GM10266 (cell line): ENCODE measurements around the gene SPATA33.

Experiments used
- DNase-seq: peaks from one replicate; pipeline ENCODE4 v3.0.0; 2012; ENCODE audit errors: extremely low spot score
- TF ChIP-seq, protein P1 (sequence below): IDR thresholded peaks from 2 replicates; pipeline ENCODE4 v1.5.1; 2012; ENCODE audit warnings: mild to moderate bottlenecking, low read depth; ENCODE audit not compliant: control insufficient read depth, insufficient read depth; ENCODE audit errors: missing control alignments

The SPATA33 gene

DNA sequence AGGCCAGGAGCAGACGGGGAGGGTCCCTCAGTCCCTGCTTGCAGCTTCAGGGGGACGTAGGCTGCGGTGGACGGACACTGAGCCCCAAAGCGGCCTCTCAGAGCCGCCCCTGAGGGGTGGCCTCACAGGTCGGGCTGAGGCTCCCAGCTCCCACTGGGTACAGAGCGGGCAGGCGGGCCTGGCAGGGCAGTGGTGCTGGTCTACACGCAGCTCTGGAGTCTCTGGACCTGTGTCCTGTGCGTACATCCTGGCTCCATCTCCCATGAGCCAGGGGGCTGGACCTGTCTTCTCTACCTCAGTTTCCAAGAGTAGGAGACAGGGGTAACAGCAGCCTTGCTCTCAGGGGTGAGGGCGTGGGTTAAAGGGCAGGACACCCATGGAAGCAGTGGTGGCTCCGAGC, 42.5 kb upstream of the SPATA33 start:
- TF ChIP-seq, protein P1, sequence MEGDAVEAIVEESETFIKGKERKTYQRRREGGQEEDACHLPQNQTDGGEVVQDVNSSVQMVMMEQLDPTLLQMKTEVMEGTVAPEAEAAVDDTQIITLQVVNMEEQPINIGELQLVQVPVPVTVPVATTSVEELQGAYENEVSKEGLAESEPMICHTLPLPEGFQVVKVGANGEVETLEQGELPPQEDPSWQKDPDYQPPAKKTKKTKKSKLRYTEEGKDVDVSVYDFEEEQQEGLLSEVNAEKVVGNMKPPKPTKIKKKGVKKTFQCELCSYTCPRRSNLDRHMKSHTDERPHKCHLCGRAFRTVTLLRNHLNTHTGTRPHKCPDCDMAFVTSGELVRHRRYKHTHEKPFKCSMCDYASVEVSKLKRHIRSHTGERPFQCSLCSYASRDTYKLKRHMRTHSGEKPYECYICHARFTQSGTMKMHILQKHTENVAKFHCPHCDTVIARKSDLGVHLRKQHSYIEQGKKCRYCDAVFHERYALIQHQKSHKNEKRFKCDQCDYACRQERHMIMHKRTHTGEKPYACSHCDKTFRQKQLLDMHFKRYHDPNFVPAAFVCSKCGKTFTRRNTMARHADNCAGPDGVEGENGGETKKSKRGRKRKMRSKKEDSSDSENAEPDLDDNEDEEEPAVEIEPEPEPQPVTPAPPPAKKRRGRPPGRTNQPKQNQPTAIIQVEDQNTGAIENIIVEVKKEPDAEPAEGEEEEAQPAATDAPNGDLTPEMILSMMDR, result no peak
- no peak for DNase-seq

DNA sequence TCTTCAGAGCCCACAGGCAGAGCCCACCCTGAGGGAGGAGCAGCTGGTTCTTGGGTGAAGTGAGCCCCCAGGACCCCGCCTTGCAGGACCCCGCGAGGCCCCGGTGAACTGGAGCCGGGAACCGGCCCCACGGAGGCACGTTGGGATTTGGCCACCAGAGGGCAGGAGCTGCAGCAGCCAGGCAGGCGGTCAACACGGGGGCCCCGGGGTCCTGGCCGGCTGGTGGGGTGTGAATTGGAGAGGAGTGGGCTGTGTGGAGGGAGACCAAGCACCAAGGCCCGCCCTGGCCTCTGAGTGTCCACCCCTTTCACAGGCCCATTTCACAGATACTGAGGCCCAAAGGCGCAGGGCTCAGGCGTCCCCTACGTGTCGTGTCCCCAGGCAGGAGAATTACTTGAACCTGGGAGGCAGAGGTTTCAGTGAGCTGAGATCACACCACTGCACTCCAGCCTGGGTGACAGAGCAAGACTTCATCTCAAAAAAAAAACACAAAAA, 42.0 kb upstream of the SPATA33 start:
- TF ChIP-seq, protein P1, result peak; percentile 42
- no peak for DNase-seq

DNA sequence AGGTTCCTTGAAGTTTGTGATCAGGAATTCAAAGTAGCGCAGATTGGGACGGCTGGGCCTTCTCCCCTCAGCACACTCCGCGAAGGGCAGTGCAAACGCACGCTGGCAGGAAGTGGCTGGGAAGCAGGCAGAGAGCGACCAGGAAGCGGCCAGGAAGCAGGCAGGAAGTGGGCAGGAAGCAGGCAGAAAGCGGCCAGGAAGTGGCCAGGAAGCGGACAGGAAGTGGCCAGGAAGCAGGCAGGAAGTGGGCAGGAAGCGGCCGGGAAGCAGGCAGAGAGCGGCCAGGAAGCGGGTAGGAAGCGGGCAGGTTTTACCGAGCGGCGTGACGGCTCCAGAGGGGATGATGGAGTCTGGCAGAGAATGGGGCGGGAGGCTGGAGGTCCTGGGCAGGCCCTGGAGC, 41.0 kb upstream of the SPATA33 start:
- TF ChIP-seq, protein P1, result no peak

DNA sequence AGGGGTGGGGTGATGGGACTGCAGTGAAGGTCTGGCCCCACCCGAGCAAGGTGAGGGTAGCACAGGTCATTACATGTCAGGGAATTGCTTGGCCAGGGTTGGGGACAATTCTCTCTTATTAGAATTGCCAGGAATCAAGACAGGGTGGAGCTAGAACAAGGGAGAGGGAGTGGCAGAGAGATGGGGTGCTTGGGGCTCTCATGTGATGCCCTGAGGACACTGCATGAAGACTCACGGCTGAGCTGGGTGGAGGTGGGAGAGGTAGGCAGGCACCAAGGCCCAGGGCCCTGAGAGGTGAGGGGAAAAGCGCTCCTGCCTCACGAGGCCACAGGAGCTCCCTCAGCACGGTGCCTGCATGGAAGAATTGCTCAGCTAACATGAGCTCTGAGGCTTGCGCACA, 40.6 kb upstream of the SPATA33 start:
- DNase-seq, result no peak

More for the DNA sequence above, 41.0 kb upstream of the SPATA33 start:
- no peak for DNase-seq

DNA sequence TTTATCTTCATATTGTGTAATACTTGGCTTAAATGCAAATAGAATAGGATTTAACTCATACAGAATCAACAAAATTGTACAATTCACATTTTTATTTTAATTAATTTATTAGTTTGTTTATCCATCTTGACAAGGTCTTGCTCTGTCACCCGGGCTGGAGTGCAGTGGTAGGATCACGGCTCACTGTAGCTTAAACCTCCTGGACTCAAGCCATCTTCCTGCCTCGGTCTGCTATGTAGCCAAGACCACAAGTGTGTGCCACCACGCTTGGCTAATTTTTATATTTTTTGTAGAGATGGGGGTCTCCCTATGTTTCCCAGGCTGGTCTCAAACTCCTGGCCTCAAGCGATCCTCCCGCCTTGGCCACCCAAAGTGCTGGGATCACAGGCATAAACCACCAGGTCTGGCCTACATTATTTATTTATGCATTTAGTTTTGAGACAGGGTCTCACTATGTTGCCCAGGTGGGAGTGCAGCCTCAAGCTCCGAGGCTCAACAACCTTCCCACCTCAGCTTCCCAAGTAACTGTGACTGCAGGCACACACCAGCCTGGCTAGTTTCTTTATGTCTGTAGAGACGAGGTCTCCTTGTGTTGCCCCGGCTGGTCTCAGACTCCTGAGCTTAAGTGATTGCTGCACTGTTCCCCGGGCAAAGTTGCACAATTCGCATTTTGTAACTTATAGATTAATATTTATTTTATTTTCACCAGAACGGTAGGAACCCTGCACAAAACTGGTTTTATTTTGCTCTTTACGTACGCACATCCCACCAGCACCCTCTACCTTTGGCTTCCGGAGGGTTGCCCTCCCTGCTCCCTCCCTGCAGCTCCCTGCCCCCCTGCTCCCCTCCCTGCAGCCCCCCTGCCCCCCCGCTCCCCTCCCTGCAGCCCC, 39.3 kb upstream of the SPATA33 start:
- TF ChIP-seq, protein P1, result no peak
- no peak for DNase-seq

More for the DNA sequence above, 40.6 kb upstream of the SPATA33 start:
- TF ChIP-seq, protein P1, result no peak

DNA sequence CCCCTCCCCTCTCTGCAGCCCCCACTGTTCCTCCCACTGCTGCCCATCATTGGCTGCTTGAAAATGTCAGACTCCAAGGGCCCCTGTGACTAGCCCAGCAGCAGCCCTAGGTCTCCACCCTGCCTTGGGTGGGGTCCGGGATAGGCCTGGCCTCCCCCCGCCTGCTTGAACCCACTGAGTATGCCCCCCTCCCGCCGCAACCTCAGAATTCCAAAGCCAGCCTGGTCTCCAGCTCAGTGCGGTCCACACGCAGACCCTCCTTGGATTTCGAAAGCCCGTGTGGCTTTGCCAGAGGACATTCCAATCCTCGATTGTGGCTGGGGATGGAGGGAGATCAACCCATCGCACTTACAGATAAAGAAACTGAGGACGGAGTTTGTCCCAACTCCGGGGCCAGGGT, 37.8 kb upstream of the SPATA33 start:
- TF ChIP-seq, protein P1, result no peak

DNA sequence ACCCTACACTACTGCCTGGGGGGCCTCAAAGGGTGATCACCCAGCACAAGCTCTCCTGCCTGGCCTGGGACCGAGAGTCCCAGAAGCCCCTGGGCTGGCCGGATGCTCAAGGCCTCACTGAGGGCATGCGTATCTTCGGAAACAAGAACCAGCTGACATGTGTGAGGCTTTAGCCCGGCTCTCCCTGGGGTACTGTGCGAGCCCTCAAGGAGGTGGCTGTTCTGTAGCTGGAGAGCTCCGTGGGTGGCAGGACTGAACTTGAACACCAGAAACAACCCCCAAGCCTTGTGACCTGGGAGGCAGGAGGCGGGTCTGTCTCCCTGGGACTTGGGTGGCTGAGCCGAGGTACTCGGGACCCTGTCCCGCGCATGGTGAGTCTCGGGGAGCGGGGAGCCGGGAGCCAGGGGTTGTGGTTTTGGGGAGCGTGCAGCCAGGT, 37.2 kb upstream of the SPATA33 start:
- DNase-seq, result no peak

More for the DNA sequence above, 37.8 kb upstream of the SPATA33 start:
- no peak for DNase-seq

More for the DNA sequence above, 37.2 kb upstream of the SPATA33 start:
- TF ChIP-seq, protein P1, result no peak
